Stimulated activated naive CD8-positive, alpha-beta T cell treated with anti-CD3 and anti-CD28 coated beads, Interleukin-15, amount 100 ng/mL, for 72 hours (primary cell): ENCODE data around the gene FAM193A.

ENCODE experiments used
- ATAC-seq: fragments of 150-1000 bp; cut with Tn5 transposase; 2 replicates; pipeline ENCODE4 v1.10.0; 2021; ENCODE audit warnings: mild to moderate bottlenecking, moderate library complexity
- DNase-seq, 2 donors: peaks; one replicate each; pipeline ENCODE4 v3.0.0; 2021 to 2022
- H3K27ac Mint-ChIP-seq, 2 donors: one replicate each; pipeline ENCODE4 v1.8.0; 2022; ENCODE audit warnings: mild to moderate bottlenecking in 2 of 2, mixed read lengths in 2 of 2, moderate library complexity in 2 of 2
- H3K27me3 Mint-ChIP-seq: one replicate; pipeline ENCODE4 v1.8.0; 2022; ENCODE audit warnings: mixed read lengths
- H3K4me1 Mint-ChIP-seq: one replicate; pipeline ENCODE4 v1.8.0; 2022; ENCODE audit warnings: mild to moderate bottlenecking, mixed read lengths
- H3K4me3 Mint-ChIP-seq, 2 donors: one replicate each; pipeline ENCODE4 v1.8.0; 2022; ENCODE audit warnings: mild to moderate bottlenecking in 2 of 2, mixed read lengths in 2 of 2, moderate library complexity in 1 of 2
- H3K9me3 Mint-ChIP-seq, 2 donors: one replicate each; pipeline ENCODE4 v1.8.0; 2022; ENCODE audit warnings: mixed read lengths in 2 of 2

Gene FAM193A

DNA sequence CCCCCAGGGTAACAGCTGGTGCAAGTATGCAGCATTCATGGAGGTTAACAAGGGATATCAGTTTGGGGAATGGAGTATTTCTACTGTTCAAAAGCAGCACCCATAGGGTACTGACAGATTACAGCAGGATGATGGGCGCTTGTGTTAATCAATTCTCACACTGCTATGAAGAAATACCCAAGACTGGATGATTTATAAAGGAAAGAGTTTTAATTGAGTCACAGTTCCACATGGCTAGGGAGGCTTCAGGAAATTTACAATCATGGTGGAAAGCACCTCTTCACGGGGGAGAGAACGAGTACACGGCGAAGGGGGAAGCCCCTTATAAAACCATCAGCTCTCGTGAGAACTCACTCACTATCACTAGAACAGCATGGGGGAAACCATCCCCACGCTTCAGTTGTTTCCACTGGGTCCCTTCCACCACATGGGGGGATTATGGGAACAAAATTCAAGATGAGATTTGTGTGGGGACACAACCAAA, 155.5 kb downstream of the FAM193A start:
- peaks cover 32% of the 10 kb centered on the region for H3K4me1 Mint-ChIP-seq
- ATAC-seq, result peak; percentile 89
- H3K4me3 Mint-ChIP-seq, result peak overlapping the region in 1 of 2 donors; percentile 16
- no peaks in the 10 kb centered on the region for H3K27me3 Mint-ChIP-seq
- H3K9me3 Mint-ChIP-seq, result no peaks in the 10 kb centered on the region
- DNase-seq, result peak in 1 of 2 donors; percentile 47
- peak overlapping the region; percentile 9 to 88 for H3K27ac Mint-ChIP-seq

DNA sequence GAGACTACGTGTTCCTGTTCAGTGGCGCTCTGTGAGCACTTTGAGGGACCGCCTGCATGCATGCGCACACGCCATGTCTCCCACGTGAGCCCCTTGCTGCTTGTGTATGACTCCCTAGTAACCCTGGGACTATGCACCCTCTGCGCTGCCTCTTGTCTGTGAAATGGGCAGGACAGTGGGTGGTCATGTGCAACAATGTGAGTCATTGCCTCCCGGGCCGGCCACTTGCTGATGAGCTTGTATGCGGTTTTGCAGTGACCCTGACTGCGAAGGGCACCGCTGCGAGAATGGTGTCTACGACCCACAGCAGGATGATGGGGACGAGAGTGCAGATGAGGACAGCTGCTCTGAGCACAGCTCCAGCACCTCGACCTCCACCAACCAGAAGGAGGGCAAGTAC, 158.2 kb downstream of the FAM193A start:
- H3K27ac Mint-ChIP-seq, result no peak overlapping the region
- H3K4me1 Mint-ChIP-seq, result peaks cover 36% of the 10 kb centered on the region

DNA sequence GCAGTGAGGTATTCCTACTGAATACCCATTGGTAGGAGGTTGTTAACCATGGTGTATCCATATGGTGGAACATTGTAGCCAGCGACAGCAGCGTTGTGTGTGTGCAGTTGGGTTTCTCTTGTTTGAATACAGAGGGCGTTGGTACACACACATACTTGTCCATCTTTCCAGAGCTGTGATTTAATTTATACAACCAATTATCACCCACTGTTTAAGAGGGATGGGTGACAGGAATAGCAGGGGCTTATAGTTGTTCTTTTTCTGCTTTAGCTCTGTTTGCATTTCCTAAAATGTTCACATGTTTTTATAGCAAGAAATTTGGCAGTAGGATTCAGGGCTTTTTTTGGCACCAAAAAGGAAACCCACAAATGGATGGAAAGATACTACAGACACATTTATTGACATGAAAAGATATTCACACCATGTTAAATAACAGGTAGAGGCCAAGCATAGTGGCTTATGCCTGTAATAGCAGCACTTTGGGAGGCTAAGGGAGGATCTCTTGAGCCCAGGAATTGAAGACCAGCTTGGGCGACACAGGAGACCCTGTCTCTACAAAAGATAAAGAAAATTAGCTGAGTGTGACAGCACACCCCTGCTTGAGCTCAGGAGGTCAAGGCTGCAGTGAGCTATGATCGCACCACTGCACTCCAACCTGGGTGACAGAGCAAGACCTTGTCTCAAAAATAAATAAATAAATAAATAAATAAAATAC, 159.1 kb downstream of the FAM193A start:
- DNase-seq (no peak), ATAC-seq (no peak)
- Mint-ChIP-seq H3K27ac (no peak overlapping the region), H3K4me1 (peaks cover 28% of the 10 kb centered on the region), H3K27me3 (no peaks in the 10 kb centered on the region), H3K9me3 (no peaks in the 10 kb centered on the region), H3K4me3 (no peak overlapping the region)

More for the DNA sequence above, 158.2 kb downstream of the FAM193A start:
- no peaks in the 10 kb centered on the region for H3K9me3 Mint-ChIP-seq
- ATAC-seq (no peak), DNase-seq (no peak)
- H3K4me3 Mint-ChIP-seq, result no peak overlapping the region
- no peaks in the 10 kb centered on the region for H3K27me3 Mint-ChIP-seq

DNA sequence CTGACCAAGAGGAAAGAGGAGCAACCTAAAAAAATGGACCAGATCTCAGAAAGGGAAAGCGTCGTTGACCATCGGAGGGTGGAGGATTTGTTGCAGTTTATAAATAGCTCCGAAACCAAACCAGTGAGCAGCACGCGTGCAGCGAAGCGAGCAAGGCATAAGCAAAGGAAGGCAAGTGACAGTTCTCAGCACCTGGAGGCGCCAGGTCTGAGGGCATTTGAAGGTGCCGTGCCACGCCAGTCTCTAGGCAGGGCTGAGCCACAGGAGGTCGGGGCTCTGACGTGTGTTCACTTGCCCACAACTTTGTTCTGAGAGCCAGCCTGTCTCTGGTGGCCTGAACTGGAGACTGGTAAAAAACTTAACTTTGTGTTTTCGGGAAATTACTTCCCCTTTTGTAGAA, 160.0 kb downstream of the FAM193A start:
- no peak for ATAC-seq
- Mint-ChIP-seq H3K4me1 (peaks cover 19% of the 10 kb centered on the region), H3K27me3 (no peaks in the 10 kb centered on the region), H3K27ac (no peak overlapping the region), H3K9me3 (no peaks in the 10 kb centered on the region), H3K4me3 (no peak overlapping the region)
- no peak for DNase-seq

DNA sequence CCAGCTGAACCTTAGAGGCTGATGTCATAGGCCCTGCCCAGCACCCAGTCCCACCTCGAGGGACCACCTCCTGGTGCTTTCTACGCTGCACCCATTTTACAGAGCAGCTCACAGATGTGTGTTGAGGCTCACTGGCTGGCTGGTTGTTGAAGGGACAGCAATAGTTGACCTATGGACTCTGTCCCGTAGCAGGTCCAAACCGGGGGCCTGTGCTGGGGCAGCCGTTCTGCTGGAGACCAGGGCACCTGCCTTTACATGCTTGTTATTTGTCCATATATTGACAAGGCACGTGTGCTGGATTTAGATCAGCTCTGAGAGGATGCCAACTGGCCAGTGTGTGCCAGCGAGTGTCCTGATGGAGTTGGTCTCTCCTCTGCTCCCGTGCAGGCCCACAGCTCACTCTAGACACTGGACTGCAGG, 161.6 kb downstream of the FAM193A start:
- Mint-ChIP-seq H3K9me3 (no peaks in the 10 kb centered on the region), H3K4me1 (peaks cover 8% of the 10 kb centered on the region), H3K27ac (peak overlapping the region; percentile 54 to 62), H3K4me3 (no peak overlapping the region), H3K27me3 (no peaks in the 10 kb centered on the region)
- DNase-seq (no peak), ATAC-seq (no peak)

DNA sequence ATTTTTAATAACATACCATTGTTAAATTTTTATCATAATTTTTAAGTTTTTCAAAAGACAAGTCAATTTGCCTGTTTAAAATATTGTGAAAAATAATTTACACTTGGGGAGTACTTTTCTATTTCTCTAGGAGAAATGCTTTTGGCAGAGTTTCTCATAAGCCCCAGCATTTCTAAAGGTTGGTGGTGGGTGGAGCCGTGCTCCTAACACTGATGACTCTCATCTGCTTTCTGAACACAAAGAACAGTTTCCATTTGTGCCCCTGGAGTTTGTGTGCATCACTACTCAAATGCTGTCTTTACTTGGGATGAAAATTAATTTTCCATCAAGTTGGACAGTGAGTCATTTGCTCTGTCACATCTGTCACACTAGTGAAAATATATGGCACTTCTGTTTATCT, 162.1 kb downstream of the FAM193A start:
- peaks cover 8% of the 10 kb centered on the region for H3K4me1 Mint-ChIP-seq
- ATAC-seq, result no peak
- peak overlapping the region in 1 of 2 donors; percentile 73 for H3K27ac Mint-ChIP-seq

DNA sequence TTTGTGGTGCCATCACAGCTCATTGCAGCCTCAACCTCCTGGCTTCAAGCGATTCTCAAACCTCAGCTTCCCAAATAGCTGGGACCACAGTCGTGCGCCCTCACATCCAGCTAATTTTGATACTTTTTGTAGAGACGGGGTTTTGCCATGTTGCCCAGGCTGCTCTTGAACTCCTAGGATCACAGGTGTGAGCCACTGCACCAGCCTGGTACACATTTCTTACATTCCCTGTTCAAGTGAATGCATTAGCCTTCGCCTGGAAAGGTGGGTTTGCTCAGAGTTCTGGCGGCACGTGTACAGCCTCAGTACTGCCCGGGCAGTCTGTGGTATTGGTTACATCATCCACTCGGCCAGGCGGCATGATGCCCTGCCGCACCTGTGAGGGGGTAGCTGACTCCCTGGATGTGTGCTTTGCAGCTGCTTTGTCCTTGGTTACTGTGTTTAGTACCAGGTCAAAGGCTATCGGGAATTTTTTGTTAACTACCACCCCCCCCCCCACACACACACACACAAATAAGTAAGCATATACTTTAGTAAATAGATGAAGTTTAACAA, 162.6 kb downstream of the FAM193A start:
- ATAC-seq (no peak), DNase-seq (no peak)
- Mint-ChIP-seq H3K4me3 (no peak overlapping the region), H3K4me1 (peaks cover 8% of the 10 kb centered on the region), H3K27me3 (no peaks in the 10 kb centered on the region), H3K27ac (peak overlapping the region in 1 of 2 donors; percentile 34), H3K9me3 (no peaks in the 10 kb centered on the region)

More for the DNA sequence above, 162.1 kb downstream of the FAM193A start:
- no peak for DNase-seq
- Mint-ChIP-seq H3K9me3 (no peaks in the 10 kb centered on the region), H3K4me3 (no peak overlapping the region), H3K27me3 (no peaks in the 10 kb centered on the region)

DNA sequence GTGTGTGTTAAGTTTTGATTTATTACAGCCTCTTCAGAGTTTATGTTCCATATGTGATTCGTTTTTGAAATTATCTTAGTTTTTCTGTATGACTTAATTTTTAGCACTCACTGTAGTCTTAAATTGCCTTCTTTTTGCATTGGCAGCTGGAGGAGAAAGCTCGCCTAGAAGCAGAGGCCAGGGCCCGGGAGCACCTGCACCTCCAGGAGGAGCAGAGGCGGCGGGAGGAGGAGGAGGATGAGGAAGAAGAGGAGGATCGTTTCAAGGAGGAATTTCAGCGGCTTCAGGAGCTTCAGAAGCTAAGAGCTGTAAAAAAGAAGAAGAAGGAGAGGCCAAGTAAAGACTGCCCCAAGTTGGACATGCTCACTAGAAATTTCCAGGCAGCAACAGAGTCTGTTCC, 163.1 kb downstream of the FAM193A start:
- Mint-ChIP-seq H3K4me1 (peaks cover 8% of the 10 kb centered on the region), H3K27ac (peak overlapping the region; percentile 63 to 71), H3K4me3 (no peak overlapping the region), H3K27me3 (no peaks in the 10 kb centered on the region), H3K9me3 (no peaks in the 10 kb centered on the region)
- DNase-seq, result no peak
- ATAC-seq, result no peak

DNA sequence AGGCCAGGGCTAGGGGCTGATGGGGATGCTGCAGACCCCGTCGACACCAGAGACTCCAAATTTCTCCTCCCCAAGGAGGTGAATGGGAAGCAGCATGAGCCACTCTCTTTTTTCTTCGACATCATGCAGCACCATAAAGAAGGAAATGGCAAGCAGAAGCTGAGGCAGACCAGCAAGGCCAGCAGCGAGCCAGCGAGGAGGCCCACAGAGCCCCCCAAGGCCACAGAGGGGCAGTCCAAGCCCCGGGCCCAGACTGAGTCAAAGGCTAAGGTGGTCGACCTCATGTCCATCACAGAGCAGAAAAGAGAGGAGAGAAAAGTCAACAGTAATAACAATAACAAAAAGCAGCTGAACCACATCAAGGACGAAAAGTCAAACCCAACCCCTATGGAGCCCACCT, 163.6 kb downstream of the FAM193A start:
- DNase-seq, result no peak
- Mint-ChIP-seq H3K27ac (no peak overlapping the region), H3K4me1 (peaks cover 8% of the 10 kb centered on the region)

DNA sequence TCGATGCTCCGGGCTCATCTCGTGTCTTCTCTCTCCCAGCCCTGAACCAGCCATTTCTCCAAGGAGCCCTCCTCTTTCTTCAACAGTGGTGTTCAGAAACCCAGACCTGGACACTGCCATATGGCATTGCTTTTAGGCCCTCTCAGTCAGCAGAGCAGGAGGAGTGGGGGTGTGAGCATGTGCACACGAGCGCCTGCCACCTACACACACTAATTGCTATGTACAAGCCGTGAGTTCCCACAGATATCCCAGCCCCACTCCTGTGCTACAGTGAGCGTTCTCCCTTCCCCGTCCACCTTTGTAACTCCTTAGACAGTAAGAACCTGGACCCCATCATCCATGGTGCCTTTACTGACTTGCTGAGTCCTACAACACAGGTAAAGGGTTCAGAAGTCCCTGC, 165.9 kb downstream of the FAM193A start:
- Mint-ChIP-seq H3K9me3 (no peaks in the 10 kb centered on the region), H3K4me1 (peaks cover 8% of the 10 kb centered on the region), H3K27me3 (no peaks in the 10 kb centered on the region), H3K4me3 (no peak overlapping the region), H3K27ac (peak overlapping the region in 1 of 2 donors; percentile 48)
- ATAC-seq (no peak), DNase-seq (no peak)

More for the DNA sequence above, 163.6 kb downstream of the FAM193A start:
- Mint-ChIP-seq H3K27me3 (no peaks in the 10 kb centered on the region), H3K4me3 (no peak overlapping the region), H3K9me3 (no peaks in the 10 kb centered on the region)
- no peak for ATAC-seq

DNA sequence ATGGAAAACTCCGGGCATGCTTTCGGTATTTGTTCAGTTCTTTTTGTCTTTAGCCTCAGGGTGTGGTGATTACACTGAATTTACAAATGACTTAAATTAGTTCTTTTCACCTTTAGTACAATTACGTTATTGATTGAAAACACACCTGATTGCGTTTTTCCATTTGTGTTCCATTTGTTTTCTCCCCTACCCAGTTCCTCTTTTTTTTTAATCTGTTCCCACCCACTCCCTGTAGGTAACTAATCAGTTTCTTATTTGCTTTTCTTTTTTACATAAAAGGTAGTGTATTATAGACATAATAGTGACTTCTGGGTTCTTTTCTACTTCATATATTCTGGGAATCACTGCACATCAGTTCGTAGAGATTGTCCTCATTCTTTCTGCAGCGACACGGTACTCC, 166.3 kb downstream of the FAM193A start:
- Mint-ChIP-seq H3K9me3 (no peaks in the 10 kb centered on the region), H3K4me3 (no peak overlapping the region), H3K4me1 (peaks cover 8% of the 10 kb centered on the region), H3K27me3 (no peaks in the 10 kb centered on the region), H3K27ac (peak overlapping the region in 1 of 2 donors; percentile 80)
- ATAC-seq, result no peak
- DNase-seq, result no peak

DNA sequence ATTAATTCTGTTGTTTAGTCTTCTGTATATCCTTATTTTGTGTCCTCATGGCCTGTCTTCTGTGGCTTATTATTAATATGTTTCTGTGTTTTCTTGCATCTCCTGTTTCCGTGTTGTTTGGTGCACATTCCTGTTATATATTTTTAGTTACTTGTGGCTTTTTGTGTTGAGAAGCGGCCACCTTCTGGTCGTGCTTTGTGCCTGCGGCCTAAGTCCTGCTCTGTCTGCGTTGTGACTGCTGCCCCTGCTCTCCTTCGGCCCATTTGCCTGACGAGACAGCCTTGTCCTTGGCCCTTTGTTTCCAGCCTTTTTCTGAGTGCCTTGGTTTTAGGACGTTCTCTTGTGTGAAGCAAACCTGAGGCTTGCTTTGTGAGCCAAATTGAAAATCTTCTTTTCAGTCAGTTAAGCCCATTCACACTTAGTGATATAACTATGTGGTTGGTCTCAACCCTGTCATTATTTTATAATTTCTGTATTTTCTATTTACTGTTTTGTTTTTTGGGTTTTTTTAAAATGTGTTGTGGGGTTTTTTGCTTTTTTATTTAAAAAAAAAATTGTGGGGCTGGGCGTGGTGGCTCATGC, 175.9 kb downstream of the FAM193A start:
- Mint-ChIP-seq H3K9me3 (no peaks in the 10 kb centered on the region), H3K27me3 (no peaks in the 10 kb centered on the region), H3K4me3 (no peak overlapping the region), H3K27ac (no peak overlapping the region), H3K4me1 (peaks cover 24% of the 10 kb centered on the region)
- DNase-seq, result no peak
- no peak for ATAC-seq

DNA sequence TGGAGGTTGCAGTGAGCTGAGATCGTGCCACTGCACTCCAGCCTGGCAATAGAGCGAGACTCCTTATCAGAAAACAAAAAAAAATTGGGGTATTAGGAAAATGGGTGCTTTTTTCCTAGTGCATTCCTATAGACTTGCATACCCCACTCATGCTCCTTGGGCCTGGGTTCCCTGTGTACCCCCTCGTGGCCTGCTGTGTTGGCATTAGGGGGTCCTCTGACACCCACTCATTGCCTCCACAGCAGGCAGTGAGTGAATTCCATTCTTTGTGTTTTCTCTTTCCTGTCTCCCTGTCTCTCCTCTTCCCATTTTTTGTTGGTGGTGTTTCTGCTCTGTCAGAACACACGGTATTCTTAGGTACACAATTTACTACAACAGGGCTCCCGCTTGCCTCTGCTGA, 176.9 kb downstream of the FAM193A start:
- Mint-ChIP-seq H3K27me3 (no peaks in the 10 kb centered on the region), H3K4me3 (peak overlapping the region; percentile 36 to 48), H3K9me3 (no peaks in the 10 kb centered on the region), H3K27ac (peak overlapping the region; percentile 45 to 86), H3K4me1 (peaks cover 24% of the 10 kb centered on the region)
- DNase-seq (no peak), ATAC-seq (no peak)

DNA sequence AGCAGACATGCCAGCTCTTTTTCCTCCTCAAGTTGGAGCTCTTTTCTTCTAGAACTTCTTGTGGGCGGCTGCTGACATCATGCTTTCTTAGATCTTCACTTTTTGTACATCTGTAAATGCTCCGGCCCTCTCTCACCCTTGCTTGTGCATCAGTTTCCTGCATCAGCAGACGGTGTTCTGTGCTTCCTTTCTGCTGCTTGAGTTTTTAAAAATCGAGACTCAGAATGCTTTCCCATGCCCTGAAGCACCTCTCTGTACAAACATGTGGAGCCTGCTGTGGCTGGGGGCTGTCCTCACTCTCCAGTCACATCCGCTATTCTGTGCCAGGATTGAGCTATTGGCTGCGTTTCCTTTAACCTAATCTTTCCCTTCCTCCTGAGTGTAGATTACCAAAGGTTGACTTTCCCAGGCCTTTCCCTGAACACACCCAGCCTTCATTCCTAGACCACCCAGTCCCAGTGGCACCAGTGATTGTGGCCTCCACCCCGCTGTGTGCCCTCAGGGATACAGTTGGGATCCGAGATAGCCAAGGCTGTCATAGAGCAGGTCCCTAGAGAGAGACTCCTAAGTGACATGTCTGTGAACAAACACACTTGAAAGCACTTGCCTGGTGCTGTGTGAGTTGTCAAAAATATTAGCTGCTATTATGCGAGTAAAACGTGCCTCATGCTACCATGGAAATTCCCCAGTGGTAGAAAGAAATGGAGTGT, 177.8 kb downstream of the FAM193A start:
- Mint-ChIP-seq H3K27me3 (no peaks in the 10 kb centered on the region), H3K4me1 (peaks cover 24% of the 10 kb centered on the region), H3K4me3 (peak overlapping the region; percentile 36 to 48), H3K9me3 (no peaks in the 10 kb centered on the region), H3K27ac (peak overlapping the region; percentile 2 to 87)
- DNase-seq, result peak in 1 of 2 donors; percentile 29
- peak; percentile 82 for ATAC-seq

DNA sequence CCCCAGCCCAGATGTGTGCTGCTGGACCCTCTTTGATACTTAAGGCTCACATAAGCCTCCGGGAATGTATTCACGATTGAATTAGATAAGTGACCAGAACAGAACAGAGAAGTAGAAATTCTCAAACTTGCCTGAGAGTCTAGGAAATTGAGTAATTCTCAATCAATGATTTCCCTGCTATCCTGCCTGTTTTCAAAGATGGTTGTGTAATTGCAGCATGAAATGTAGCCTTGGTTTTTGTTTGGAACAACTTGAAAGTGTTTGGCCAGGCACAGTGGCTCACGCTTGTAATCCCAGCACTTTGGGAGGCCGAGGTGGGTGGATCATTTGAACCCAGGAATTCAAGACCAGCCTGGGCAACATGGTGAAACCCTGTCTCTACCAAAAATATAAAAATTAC, 178.5 kb downstream of the FAM193A start:
- H3K9me3 Mint-ChIP-seq, result no peaks in the 10 kb centered on the region
- ATAC-seq (no peak), DNase-seq (no peak)
- H3K27me3 Mint-ChIP-seq, result no peaks in the 10 kb centered on the region
- no peak overlapping the region for H3K4me3 Mint-ChIP-seq
- H3K4me1 Mint-ChIP-seq, result peaks cover 24% of the 10 kb centered on the region
- no peak overlapping the region for H3K27ac Mint-ChIP-seq

DNA sequence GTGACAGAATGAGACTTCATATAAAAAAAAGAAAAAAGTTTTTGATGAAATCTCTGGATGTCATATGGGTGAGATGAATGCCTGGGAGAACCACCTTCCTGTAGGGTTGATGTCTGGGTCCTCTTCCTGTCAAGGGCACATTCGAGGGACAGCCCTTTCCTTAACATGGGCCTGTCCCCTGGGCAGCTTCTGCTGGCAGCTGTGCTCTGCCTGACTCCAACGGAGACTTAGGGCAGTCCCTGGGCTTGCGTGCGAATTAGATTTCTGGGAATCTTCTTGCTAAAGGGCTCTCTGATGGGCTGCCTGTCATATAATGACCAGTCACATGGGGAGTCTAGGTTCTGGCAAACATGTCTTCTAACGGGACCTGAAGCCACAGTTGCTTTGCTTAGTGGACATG, 179.0 kb downstream of the FAM193A start:
- DNase-seq (no peak), ATAC-seq (no peak)
- Mint-ChIP-seq H3K27me3 (no peaks in the 10 kb centered on the region), H3K9me3 (no peaks in the 10 kb centered on the region), H3K4me1 (peaks cover 24% of the 10 kb centered on the region), H3K27ac (no peak overlapping the region), H3K4me3 (no peak overlapping the region)
